ENCODE results near the gene UBA5.
"Not testable (repeated sequence)": the region's sequence is repeated elsewhere in the genome, so short reads cannot be mapped to it uniquely, and the experiment has no call there.

Gene UBA5

DNA sequence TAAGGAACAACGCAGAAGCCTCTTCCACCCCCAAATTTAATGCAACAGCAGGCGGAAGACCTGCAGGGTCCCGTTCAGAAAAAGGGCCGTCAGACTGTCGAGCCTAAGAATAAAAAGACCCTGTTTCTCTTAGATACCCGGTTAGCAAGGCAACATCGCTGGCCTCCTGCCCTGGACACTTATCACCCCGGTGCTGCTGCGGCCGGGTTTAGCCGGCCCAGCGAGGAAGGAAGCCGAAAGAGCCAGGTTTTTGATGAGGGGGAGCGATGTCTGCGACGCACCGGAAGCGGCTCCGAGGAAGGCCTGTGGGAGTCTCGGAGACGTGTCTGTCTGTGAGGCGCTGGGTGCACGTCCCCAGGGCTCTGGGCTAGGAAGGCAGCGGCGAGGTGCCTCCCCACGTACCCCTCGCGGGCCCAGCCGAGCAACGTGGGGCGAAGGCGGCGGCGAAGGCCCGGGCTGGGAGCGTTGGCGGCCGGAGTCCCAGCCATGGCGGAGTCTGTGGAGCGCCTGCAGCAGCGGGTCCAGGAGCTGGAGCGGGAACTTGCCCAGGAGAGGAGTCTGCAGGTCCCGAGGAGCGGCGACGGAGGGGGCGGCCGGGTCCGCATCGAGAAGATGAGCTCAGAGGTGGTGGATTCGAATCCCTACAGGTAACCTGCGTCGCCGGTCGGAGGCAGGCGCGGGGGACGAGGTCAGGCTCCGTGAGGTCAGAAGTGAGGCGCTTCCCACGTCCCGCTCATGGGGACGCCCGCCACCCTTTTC is at the start of gene UBA5:
Gene UBA5 (plus strand): TSS at position 278 of the 759 bp plus-strand sequence. CDS start 209 bp downstream, at position 487.
- H3K27me3 Mint-ChIP-seq (ENCODE audit: low read depth): no peaks in the 10 kb centered on the region
- peaks cover 33% of the 10 kb centered on the region for H3K4me1 Mint-ChIP-seq (ENCODE audit: low read depth)
- H3K4me3 Mint-ChIP-seq: peak within 1 kb of the TSS; percentile 96
- H3K27ac Mint-ChIP-seq: peak within 1 kb of the TSS; percentile 97
- peaks cover 4% of the 10 kb centered on the region for H3K36me3 Mint-ChIP-seq (ENCODE audit: low read depth)
- no peaks in the 10 kb centered on the region for H3K9me3 Mint-ChIP-seq

DNA sequence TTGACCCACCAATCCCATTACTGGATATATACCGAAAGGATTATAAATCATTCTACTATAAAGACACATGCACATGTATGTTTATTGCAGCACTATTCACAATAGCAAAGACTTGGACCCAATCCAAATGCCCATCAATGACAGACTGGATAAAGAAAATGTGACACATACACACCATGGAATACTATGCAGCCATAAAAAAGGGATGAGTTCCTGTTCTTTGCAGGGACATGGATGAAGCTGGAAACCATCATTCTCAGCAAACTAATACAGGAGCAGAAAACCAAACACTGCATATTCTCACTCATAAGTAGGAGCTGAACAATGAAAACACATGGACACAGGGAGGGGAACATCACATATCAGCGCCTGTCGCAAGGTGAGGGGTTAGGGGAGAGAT is 44.8 kb upstream of the UBA5 start:
- H3K27ac Mint-ChIP-seq; H3K4me3 Mint-ChIP-seq; H3K27me3 Mint-ChIP-seq (ENCODE audit: low read depth); H3K9me3 Mint-ChIP-seq; H3K4me1 Mint-ChIP-seq (ENCODE audit: low read depth): not testable (repeated sequence)
- H3K36me3 Mint-ChIP-seq (ENCODE audit: low read depth): peaks cover 17% of the 10 kb centered on the region

DNA sequence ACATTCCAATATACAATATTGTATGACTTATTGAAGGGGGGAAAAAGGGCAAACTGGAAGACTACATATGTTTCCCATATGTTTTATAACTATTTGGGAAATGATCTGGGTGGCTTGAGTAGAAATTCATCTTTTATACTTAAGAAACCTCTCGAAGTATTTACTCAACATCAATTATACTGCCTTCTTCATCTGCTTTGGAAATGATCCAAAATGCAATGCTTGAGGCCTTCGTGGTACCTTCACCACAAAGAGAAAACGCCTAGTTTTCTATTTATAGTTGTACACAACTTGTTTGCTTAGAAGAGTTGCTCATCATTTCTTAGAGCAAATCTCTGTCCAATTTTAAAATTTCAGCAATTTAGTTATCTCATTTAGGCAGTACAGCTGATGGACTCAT is 44.2 kb upstream of the UBA5 start:
- H3K4me3 Mint-ChIP-seq: no peak overlapping the region
- peaks cover 17% of the 10 kb centered on the region for H3K36me3 Mint-ChIP-seq (ENCODE audit: low read depth)
- H3K4me1 Mint-ChIP-seq (ENCODE audit: low read depth): no peaks in the 10 kb centered on the region
- no peaks in the 10 kb centered on the region for H3K27me3 Mint-ChIP-seq (ENCODE audit: low read depth)
- H3K27ac Mint-ChIP-seq: no peak overlapping the region
- H3K9me3 Mint-ChIP-seq: peaks cover 8% of the 10 kb centered on the region

DNA sequence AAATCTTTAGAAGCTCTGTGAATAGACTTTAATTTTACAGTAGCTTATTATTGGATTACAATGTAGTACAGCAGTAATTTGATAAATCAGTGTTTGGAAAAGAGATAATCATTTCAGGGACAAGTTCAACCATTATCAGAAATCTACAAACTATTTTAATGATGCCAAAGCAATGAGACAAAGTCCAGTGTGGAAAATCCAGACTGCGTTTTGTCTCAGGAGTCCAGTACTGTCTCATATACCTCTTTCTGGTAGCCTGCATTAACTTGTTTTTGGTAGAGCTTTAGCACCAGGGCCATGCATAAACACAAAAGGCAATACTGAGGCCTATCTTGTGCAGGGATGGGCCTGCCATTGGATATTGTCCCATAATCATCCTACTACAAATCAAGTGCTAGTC is 43.3 kb upstream of the UBA5 start:
- peaks cover 2% of the 10 kb centered on the region for H3K4me1 Mint-ChIP-seq (ENCODE audit: low read depth)
- H3K27me3 Mint-ChIP-seq (ENCODE audit: low read depth): no peaks in the 10 kb centered on the region
- peaks cover 8% of the 10 kb centered on the region for H3K9me3 Mint-ChIP-seq
- H3K27ac Mint-ChIP-seq: no peak overlapping the region
- H3K36me3 Mint-ChIP-seq (ENCODE audit: low read depth): peaks cover 19% of the 10 kb centered on the region
- H3K4me3 Mint-ChIP-seq: no peak overlapping the region

DNA sequence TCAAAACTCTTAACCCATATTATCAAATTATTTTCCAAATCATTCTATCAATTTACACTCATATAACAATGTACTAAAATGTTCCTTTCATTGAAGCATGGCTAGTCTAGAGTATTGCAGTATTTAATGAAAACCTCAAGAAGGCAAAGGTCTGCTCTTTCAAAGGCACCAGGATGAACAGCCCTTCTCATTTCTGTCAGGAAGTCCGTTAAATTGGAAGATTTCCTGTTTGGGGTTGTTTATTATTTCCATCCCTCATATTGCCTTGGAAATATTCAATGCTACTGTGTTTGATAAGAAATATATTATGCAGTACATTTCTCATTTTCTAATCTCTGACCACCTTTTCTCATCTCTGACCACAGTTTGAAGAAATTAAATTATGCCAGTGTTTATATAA is 38.0 kb upstream of the UBA5 start:
- peaks cover 15% of the 10 kb centered on the region for H3K36me3 Mint-ChIP-seq (ENCODE audit: low read depth)
- H3K4me3 Mint-ChIP-seq: no peak overlapping the region
- no peaks in the 10 kb centered on the region for H3K9me3 Mint-ChIP-seq
- H3K4me1 Mint-ChIP-seq (ENCODE audit: low read depth): peaks cover 2% of the 10 kb centered on the region
- no peaks in the 10 kb centered on the region for H3K27me3 Mint-ChIP-seq (ENCODE audit: low read depth)
- no peak overlapping the region for H3K27ac Mint-ChIP-seq

DNA sequence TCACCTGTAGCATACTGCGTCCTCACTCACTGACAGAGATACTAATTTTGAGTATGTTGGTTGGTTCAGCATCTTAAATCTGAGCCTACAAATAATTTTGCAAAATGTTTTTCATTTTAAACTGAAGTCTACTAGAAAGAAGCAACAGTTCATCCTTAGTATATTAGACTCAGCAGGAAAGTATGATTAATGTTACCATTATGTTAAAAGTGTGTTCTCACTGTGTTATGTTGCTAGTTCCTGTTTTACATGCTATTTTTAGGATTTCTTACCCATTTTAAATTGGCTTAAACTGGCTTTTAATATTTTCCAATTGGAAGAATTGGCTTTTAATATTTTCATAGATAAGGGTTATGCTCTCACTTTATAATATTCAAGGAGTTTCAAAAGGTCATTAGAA is 37.4 kb upstream of the UBA5 start:
- Mint-ChIP-seq H3K27ac (no peak overlapping the region), H3K36me3 (ENCODE audit: low read depth) (peaks cover 14% of the 10 kb centered on the region), H3K9me3 (no peaks in the 10 kb centered on the region), H3K27me3 (ENCODE audit: low read depth) (no peaks in the 10 kb centered on the region), H3K4me1 (ENCODE audit: low read depth) (peaks cover 2% of the 10 kb centered on the region), H3K4me3 (no peak overlapping the region)

DNA sequence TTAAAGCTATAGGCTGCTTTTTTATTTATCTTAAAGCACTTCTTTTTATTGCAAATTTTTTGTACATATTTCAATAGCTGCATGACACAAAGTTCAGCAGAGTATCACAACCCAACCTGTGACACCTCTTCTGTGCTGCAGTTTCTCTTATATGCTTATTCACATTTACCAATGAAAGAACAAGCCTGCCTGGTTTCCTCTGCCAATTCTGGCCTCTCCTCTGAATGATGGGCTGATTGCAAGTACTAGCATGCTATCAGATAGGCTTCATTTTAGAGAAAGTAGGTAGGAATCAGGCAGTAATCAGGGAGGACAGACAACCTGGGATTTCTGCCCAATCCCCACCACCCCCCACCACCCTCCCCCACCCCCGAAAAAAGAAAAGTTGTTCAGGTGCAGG is 36.5 kb upstream of the UBA5 start:
- Mint-ChIP-seq H3K36me3 (ENCODE audit: low read depth) (peaks cover 15% of the 10 kb centered on the region), H3K27me3 (ENCODE audit: low read depth) (no peaks in the 10 kb centered on the region), H3K27ac (no peak overlapping the region), H3K4me1 (ENCODE audit: low read depth) (peaks cover 2% of the 10 kb centered on the region), H3K4me3 (no peak overlapping the region), H3K9me3 (no peaks in the 10 kb centered on the region)

DNA sequence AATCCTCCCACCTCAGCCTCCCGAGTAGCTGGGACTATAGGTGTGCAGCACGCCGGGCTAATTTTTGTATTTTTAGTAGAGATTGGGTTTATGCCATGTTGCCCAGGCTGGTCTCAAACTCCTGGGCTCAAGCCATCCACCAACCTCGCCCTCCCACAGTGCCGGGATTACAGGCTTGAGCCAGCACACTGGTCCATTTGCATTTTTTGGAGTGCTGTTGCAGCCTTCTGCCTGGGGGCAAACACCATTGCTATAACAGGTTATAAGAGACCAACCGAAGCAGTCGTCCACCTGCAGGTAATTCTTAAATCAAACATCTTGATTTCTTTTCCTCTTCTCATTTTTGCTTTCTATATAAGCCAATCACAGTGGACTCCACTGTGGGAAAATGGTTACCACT is 35.3 kb upstream of the UBA5 start:
- Mint-ChIP-seq H3K36me3 (ENCODE audit: low read depth) (peaks cover 18% of the 10 kb centered on the region), H3K4me1 (ENCODE audit: low read depth) (peaks cover 4% of the 10 kb centered on the region), H3K27me3 (ENCODE audit: low read depth) (no peaks in the 10 kb centered on the region), H3K27ac (no peak overlapping the region), H3K4me3 (no peak overlapping the region), H3K9me3 (no peaks in the 10 kb centered on the region)

DNA sequence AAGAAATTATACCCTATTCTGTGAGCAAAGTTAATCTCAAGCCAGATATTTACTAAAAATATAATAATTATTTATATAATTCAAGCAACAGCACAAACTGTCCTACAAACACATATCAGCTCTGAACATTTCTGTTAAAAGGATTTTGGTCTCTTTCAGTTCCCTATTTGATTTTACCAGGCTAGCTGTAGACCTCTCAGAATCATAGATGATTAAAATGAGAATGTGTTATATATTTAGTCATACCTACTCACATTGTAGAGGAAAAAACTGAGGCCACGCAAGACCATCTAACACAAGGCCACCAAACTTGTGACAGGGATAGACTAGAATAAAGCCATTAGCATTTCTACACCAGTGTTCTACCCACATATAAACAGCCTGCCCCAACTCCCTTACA is 34.5 kb upstream of the UBA5 start:
- Mint-ChIP-seq H3K27ac (no peak overlapping the region), H3K9me3 (no peaks in the 10 kb centered on the region), H3K4me1 (ENCODE audit: low read depth) (peaks cover 5% of the 10 kb centered on the region), H3K27me3 (ENCODE audit: low read depth) (no peaks in the 10 kb centered on the region), H3K36me3 (ENCODE audit: low read depth) (peaks cover 19% of the 10 kb centered on the region), H3K4me3 (no peak overlapping the region)

DNA sequence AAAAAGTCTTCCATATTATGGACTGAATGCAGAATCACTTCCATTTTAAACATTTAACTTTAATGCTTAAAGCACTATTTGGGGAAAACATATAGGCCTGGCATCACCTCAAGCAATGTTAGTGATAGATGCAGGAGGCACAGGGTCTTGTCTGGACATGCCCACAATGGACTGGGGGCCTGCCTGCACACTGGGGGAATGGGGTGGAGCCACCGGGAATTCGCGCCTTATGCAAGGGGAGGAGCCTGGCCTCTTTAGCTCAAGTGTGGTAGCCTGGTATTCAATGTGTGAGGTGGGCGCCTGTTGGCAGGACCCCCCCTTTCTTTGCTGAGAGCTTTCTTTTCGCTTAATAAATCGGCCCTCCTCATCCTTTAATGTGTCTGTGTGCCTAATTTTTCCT is 33.2 kb upstream of the UBA5 start:
- no peak overlapping the region for H3K4me3 Mint-ChIP-seq
- H3K27ac Mint-ChIP-seq: no peak overlapping the region
- H3K4me1 Mint-ChIP-seq (ENCODE audit: low read depth): peaks cover 4% of the 10 kb centered on the region
- H3K9me3 Mint-ChIP-seq: no peaks in the 10 kb centered on the region
- H3K36me3 Mint-ChIP-seq (ENCODE audit: low read depth): peaks cover 17% of the 10 kb centered on the region
- H3K27me3 Mint-ChIP-seq (ENCODE audit: low read depth): no peaks in the 10 kb centered on the region

DNA sequence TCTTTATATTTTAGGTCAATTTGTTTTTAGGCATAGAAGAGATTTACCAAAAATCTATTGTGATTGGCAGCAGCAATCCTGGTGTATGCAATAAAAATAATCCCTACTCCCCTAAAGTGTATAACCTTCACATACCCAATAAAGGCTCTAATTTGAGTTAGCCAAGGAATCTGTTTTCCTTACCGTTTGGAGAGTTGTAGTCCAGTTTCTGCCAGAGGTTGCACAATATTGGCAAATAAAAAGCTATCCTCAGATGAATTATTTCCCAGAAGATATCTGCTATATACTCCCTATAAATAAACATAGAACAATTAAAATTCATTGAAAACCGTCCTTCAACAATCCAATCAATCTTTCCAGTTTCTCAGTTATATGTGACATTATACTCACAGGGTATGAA is 32.0 kb upstream of the UBA5 start:
- Mint-ChIP-seq H3K4me3 (no peak overlapping the region), H3K9me3 (no peaks in the 10 kb centered on the region), H3K36me3 (ENCODE audit: low read depth) (peaks cover 21% of the 10 kb centered on the region), H3K27ac (no peak overlapping the region), H3K4me1 (ENCODE audit: low read depth) (peaks cover 4% of the 10 kb centered on the region), H3K27me3 (ENCODE audit: low read depth) (no peaks in the 10 kb centered on the region)

DNA sequence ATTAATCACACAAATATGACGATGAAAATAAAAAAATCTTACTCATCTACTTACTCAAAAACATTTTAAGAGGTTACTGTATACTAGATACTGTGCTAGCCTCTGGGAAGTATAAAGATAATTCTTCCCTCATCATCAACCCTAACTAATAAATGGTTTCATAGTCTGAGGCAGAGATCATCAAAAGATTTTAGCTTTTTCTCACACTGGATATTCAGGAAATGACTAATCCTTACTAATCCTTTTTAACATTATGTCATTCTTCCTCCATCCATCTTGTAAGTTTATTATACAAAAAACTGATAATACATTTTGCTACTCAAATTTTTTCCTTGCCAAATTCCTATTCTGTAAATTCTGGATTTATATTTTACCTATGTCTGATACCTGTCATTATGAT is 30.2 kb upstream of the UBA5 start:
- no peak overlapping the region for H3K4me3 Mint-ChIP-seq

DNA sequence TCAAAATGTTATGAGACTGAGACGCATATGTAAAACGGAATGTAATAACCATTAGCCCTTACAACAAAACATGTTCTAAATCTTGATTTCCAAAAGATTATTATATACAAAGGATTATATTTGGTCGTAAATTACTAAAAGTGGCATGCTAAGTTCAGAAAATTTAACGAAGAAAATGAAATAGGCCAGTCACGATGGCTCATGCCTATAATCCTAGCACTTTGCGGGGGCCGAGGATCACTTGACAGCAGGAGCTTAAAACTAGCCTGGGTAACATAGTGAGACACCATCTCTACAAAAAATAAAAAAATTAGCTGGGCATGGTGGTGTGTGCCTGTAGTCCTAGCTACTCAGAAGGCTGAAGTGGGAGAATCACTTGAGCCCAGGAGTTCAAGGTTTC is 29.5 kb upstream of the UBA5 start:
- no peaks in the 10 kb centered on the region for H3K27me3 Mint-ChIP-seq (ENCODE audit: low read depth)
- peaks cover 23% of the 10 kb centered on the region for H3K36me3 Mint-ChIP-seq (ENCODE audit: low read depth)
- no peak overlapping the region for H3K4me3 Mint-ChIP-seq
- no peak overlapping the region for H3K27ac Mint-ChIP-seq
- H3K4me1 Mint-ChIP-seq (ENCODE audit: low read depth): peaks cover 4% of the 10 kb centered on the region
- H3K9me3 Mint-ChIP-seq: no peaks in the 10 kb centered on the region

More for the DNA sequence above, 30.2 kb upstream of the UBA5 start:
- no peaks in the 10 kb centered on the region for H3K27me3 Mint-ChIP-seq (ENCODE audit: low read depth)
- peaks cover 4% of the 10 kb centered on the region for H3K4me1 Mint-ChIP-seq (ENCODE audit: low read depth)
- peaks cover 23% of the 10 kb centered on the region for H3K36me3 Mint-ChIP-seq (ENCODE audit: low read depth)
- H3K9me3 Mint-ChIP-seq: no peaks in the 10 kb centered on the region
- no peak overlapping the region for H3K27ac Mint-ChIP-seq

DNA sequence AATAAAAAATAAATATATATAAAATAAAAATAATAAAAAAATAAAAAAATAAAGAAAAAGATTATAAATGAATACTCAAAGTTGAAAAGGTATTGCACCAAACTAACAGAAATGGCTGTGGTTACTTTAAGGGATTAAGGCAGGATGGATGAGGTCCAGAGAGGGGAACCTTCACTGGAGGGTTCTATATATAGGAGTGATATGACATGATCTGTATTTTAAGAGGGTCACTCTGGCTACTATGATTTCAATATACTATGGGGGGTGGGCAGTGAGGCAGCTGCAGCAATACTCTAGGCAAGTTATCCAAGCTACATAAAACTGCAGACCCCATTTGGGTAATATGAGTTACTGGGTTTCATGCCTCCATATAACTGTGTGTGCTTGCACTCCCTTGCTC is 25.1 kb upstream of the UBA5 start:
- Mint-ChIP-seq H3K4me1 (ENCODE audit: low read depth) (no peaks in the 10 kb centered on the region), H3K27me3 (ENCODE audit: low read depth) (no peaks in the 10 kb centered on the region), H3K36me3 (ENCODE audit: low read depth) (peaks cover 13% of the 10 kb centered on the region), H3K9me3 (no peaks in the 10 kb centered on the region), H3K4me3 (no peak overlapping the region), H3K27ac (no peak overlapping the region)

DNA sequence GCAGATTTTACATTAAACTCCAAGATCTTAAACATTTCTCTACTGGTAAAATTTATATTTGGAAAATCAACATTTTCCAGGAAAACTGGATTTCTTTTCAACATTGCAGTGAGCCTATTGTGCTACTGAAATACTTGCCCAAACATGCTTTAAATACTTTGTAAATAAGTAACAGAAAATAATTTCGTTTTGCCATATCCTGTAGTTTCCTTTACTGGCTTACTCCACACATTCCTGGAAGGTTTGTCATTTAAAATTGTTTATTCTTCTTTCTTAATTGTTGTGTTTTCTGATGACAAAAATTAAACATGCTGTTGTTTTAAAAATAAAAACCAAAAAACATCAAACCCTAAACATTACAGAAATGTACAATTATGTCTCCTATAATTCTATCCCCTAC is 22.5 kb upstream of the UBA5 start:
- H3K36me3 Mint-ChIP-seq (ENCODE audit: low read depth): peaks cover 17% of the 10 kb centered on the region
- no peak overlapping the region for H3K4me3 Mint-ChIP-seq
- H3K27ac Mint-ChIP-seq: no peak overlapping the region
- no peaks in the 10 kb centered on the region for H3K9me3 Mint-ChIP-seq
- H3K27me3 Mint-ChIP-seq (ENCODE audit: low read depth): no peaks in the 10 kb centered on the region
- no peaks in the 10 kb centered on the region for H3K4me1 Mint-ChIP-seq (ENCODE audit: low read depth)

DNA sequence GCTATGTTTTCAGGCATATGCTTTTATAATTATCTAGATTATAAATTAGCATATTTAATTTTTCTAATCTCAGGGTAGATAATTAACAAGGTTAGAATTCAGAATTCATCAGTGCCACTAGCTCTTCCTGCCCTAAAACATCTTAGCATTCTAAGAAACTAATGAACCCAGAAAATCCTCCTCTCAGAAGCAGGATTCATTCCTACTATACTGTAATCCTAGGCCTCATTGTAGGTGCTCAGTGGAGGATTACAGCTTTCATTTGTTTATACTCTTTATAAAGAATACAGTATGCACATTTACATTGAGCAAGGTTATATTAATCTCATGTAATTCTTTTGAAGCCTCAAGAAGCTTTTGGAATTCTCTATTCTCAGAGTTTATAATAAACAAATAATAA is 21.4 kb upstream of the UBA5 start:
- H3K9me3 Mint-ChIP-seq: no peaks in the 10 kb centered on the region
- H3K27ac Mint-ChIP-seq: no peak overlapping the region
- H3K36me3 Mint-ChIP-seq (ENCODE audit: low read depth): peaks cover 11% of the 10 kb centered on the region
- peaks cover 1% of the 10 kb centered on the region for H3K4me1 Mint-ChIP-seq (ENCODE audit: low read depth)
- no peaks in the 10 kb centered on the region for H3K27me3 Mint-ChIP-seq (ENCODE audit: low read depth)
- no peak overlapping the region for H3K4me3 Mint-ChIP-seq

Measured in T-helper 1 cell treated with Interleukin-12 subunit alpha and Interleukin-12 subunit beta and Interleukin-4 antibody, amounts not matched to agents 30 μg/mL and 1 μg/mL, for 36 hours (primary cell).